Measurements from ENCODE around the gene SLC6A7.

The SLC6A7 gene

GRCh38 chr5:150253416-150254208 lies 63.8 kb downstream of the SLC6A7 start:
- H3K27me3 ChIP-seq (ENCODE audit: control insufficient read depth, low read length): no peaks in the 10 kb centered on the region

GRCh38 chr5:150254363-150254762 lies 64.5 kb downstream of the SLC6A7 start:
- Histone ChIP-seq H3K4me1 (ENCODE audit: control insufficient read depth, low read length) (no peaks in the 10 kb centered on the region), H3K4me3 (ENCODE audit: low read length) (no peak overlapping the region), H3K27me3 (ENCODE audit: control insufficient read depth, low read length) (no peaks in the 10 kb centered on the region), H3F3A (ENCODE audit: control insufficient read depth, insufficient read depth) (no peaks in the 10 kb centered on the region), H3K4me2 (ENCODE audit: low read length) (no peak overlapping the region), H3K9me2 (replicated peaks; ENCODE audit: control insufficient read depth, low read length) (no peaks in the 10 kb centered on the region), H3K27ac (ENCODE audit: low read depth, low read length) (no peak overlapping the region), H3K36me3 (ENCODE audit: control insufficient read depth, low read length) (no peaks in the 10 kb centered on the region), H3K9me3 (ENCODE audit: control insufficient read depth, insufficient read depth, low read length) (no peaks in the 10 kb centered on the region), H3K79me2 (ENCODE audit: control insufficient read depth, low read length) (no peaks in the 10 kb centered on the region), H4K20me1 (ENCODE audit: control insufficient read depth, insufficient read depth, low read depth, low read length) (no peaks in the 10 kb centered on the region)
- TF ChIP-seq CTCF (IDR thresholded peaks at IDR 0.05; ENCODE audit: low read depth, low read length, poor library complexity, severe bottlenecking) (no peak), EZH2phosphoT487 (IDR thresholded peaks at IDR 0.05; ENCODE audit: borderline replicate concordance, low read length) (no peak)

More at GRCh38 chr5:150253416-150254208, 63.8 kb downstream of the SLC6A7 start:
- Histone ChIP-seq H3K79me2 (ENCODE audit: control insufficient read depth, low read length) (no peaks in the 10 kb centered on the region), H3K36me3 (ENCODE audit: control insufficient read depth, low read length) (no peaks in the 10 kb centered on the region), H3K4me3 (ENCODE audit: low read length) (no peak overlapping the region), H3K9me2 (replicated peaks; ENCODE audit: control insufficient read depth, low read length) (no peaks in the 10 kb centered on the region), H3K4me2 (ENCODE audit: low read length) (no peak overlapping the region), H3K4me1 (ENCODE audit: control insufficient read depth, low read length) (no peaks in the 10 kb centered on the region), H3K9me3 (ENCODE audit: control insufficient read depth, insufficient read depth, low read length) (no peaks in the 10 kb centered on the region), H3F3A (ENCODE audit: control insufficient read depth, insufficient read depth) (no peaks in the 10 kb centered on the region), H4K20me1 (ENCODE audit: control insufficient read depth, insufficient read depth, low read depth, low read length) (no peaks in the 10 kb centered on the region), H3K27ac (ENCODE audit: low read depth, low read length) (no peak overlapping the region)
- no peak for TF ChIP-seq EZH2phosphoT487 (IDR thresholded peaks at IDR 0.05; ENCODE audit: borderline replicate concordance, low read length)
- TF ChIP-seq CTCF (IDR thresholded peaks at IDR 0.05; ENCODE audit: low read depth, low read length, poor library complexity, severe bottlenecking): no peak

- Histone ChIP-seq H3K4me2 (ENCODE audit: low read length) (no peak overlapping the region), H4K20me1 (ENCODE audit: control insufficient read depth, insufficient read depth, low read depth, low read length) (no peaks in the 10 kb centered on the region), H3K4me3 (ENCODE audit: low read length) (no peak overlapping the region), H3F3A (ENCODE audit: control insufficient read depth, insufficient read depth) (no peaks in the 10 kb centered on the region), H3K36me3 (ENCODE audit: control insufficient read depth, low read length) (no peaks in the 10 kb centered on the region), H3K27me3 (ENCODE audit: control insufficient read depth, low read length) (no peaks in the 10 kb centered on the region), H3K9me3 (ENCODE audit: control insufficient read depth, insufficient read depth, low read length) (no peaks in the 10 kb centered on the region), H3K4me1 (ENCODE audit: control insufficient read depth, low read length) (no peaks in the 10 kb centered on the region), H3K9me2 (replicated peaks; ENCODE audit: control insufficient read depth, low read length) (no peaks in the 10 kb centered on the region), H3K79me2 (ENCODE audit: control insufficient read depth, low read length) (no peaks in the 10 kb centered on the region), H3K27ac (ENCODE audit: low read depth, low read length) (no peak overlapping the region)
- TF ChIP-seq EZH2phosphoT487 (IDR thresholded peaks at IDR 0.05; ENCODE audit: borderline replicate concordance, low read length) (no peak), CTCF (IDR thresholded peaks at IDR 0.05; ENCODE audit: low read depth, low read length, poor library complexity, severe bottlenecking) (no peak)
Measured at GRCh38 chr5:150254774-150255173, 64.9 kb downstream of the SLC6A7 start.

All from DOHH2 (cell line).